MG63 (cell line): ENCODE results near the gene BRINP3. TPM values are rescaled to one million over a fixed set of nuclear protein-coding genes. Genes with fewer than 3 reads are reported as not detected.
"Not testable (repeated sequence)": the region's sequence is repeated elsewhere in the genome, so short reads cannot be mapped to it uniquely, and the experiment has no call there.

Source experiments
- DNase-seq: peaks from one replicate; pipeline ENCODE4 v3.0.0-alpha.2; 2020
- H3K27me3 ChIP-seq: fragments of 250-450 bp; sonication (Bioruptor Pico); 2 replicates; pipeline ENCODE4 v1.5.1; 2020; ENCODE audit warnings: mild to moderate bottlenecking, moderate library complexity
- H3K36me3 ChIP-seq: fragments of 250-450 bp; sonication (Bioruptor Pico); 2 replicates; pipeline ENCODE4 v1.5.1; 2020; ENCODE audit warnings: mild to moderate bottlenecking, moderate library complexity
- H3K4me3 ChIP-seq: fragments of 250-450 bp; sonication (Bioruptor Pico); 2 replicates; pipeline ENCODE4 v1.5.1; 2020; ENCODE audit warnings: mild to moderate bottlenecking, moderate library complexity
- H3K9me3 ChIP-seq: fragments of 250-450 bp; sonication (Bioruptor Pico); 2 replicates; pipeline ENCODE4 v1.5.1; 2020; ENCODE audit warnings: mild to moderate bottlenecking, moderate library complexity
- total RNA-seq: library from RNA; depleted of rRNA; stranded (reverse); fragments of >200 nt; shearing (Covaris generic); gene quantifications from 2 replicates; pipeline ENCODE4 v1.2.3, GENCODE V29; 2014; ENCODE audit warnings: low replicate concordance

The BRINP3 gene
- total RNA-seq, 1 experiment from 2014 or later, result not detected

GRCh38 chr1:190126728-190127127 is 350.9 kb downstream of the BRINP3 start:
- Histone ChIP-seq H3K4me3 (no peak overlapping the region), H3K9me3 (no peaks in the 10 kb centered on the region), H3K36me3 (no peaks in the 10 kb centered on the region), H3K27me3 (no peaks in the 10 kb centered on the region)
- no peak for DNase-seq

GRCh38 chr1:190124068-190124467 is 353.6 kb downstream of the BRINP3 start:
- Histone ChIP-seq H3K27me3 (no peaks in the 10 kb centered on the region), H3K4me3 (no peak overlapping the region), H3K36me3 (no peaks in the 10 kb centered on the region), H3K9me3 (no peaks in the 10 kb centered on the region)
- no peak for DNase-seq

GRCh38 chr1:190120564-190120963 is 357.1 kb downstream of the BRINP3 start:
- H3K36me3 ChIP-seq, DNase-seq, H3K9me3 ChIP-seq, H3K4me3 ChIP-seq, H3K27me3 ChIP-seq: not testable (repeated sequence)

- no peaks in the 10 kb centered on the region for H3K9me3 ChIP-seq
- H3K36me3 ChIP-seq, result no peaks in the 10 kb centered on the region
- no peak for DNase-seq
- H3K4me3 ChIP-seq, result no peak overlapping the region
- H3K27me3 ChIP-seq, result no peaks in the 10 kb centered on the region
These were observed 358.0 kb downstream of the BRINP3 start for GRCh38 chr1:190119683-190120082.

GRCh38 chr1:190116921-190117320 is 360.7 kb downstream of the BRINP3 start:
- Histone ChIP-seq H3K27me3 (no peaks in the 10 kb centered on the region), H3K36me3 (no peaks in the 10 kb centered on the region), H3K4me3 (no peak overlapping the region), H3K9me3 (no peaks in the 10 kb centered on the region)
- no peak for DNase-seq

- no peak for DNase-seq
- Histone ChIP-seq H3K36me3 (no peaks in the 10 kb centered on the region), H3K4me3 (no peak overlapping the region), H3K27me3 (no peaks in the 10 kb centered on the region), H3K9me3 (no peaks in the 10 kb centered on the region; the same call in 1 of the 2 replicates)
These were observed 372.7 kb downstream of the BRINP3 start for GRCh38 chr1:190104961-190105360.

GRCh38 chr1:190102757-190103326 is 374.8 kb downstream of the BRINP3 start:
- no peak overlapping the region for H3K4me3 ChIP-seq
- DNase-seq, result no peak
- H3K9me3 ChIP-seq, result no peaks in the 10 kb centered on the region; the same call in 1 of the 2 replicates
- H3K36me3 ChIP-seq, result no peaks in the 10 kb centered on the region
- H3K27me3 ChIP-seq, result no peaks in the 10 kb centered on the region

GRCh38 chr1:190101756-190102155 is 375.9 kb downstream of the BRINP3 start:
- Histone ChIP-seq H3K27me3 (no peaks in the 10 kb centered on the region), H3K9me3 (no peaks in the 10 kb centered on the region; the same call in 1 of the 2 replicates), H3K4me3 (no peak overlapping the region), H3K36me3 (no peaks in the 10 kb centered on the region)
- DNase-seq, result no peak

GRCh38 chr1:190098756-190099155 is 378.9 kb downstream of the BRINP3 start:
- H3K36me3 ChIP-seq, result no peaks in the 10 kb centered on the region
- H3K4me3 ChIP-seq, result no peak overlapping the region
- H3K27me3 ChIP-seq, result no peaks in the 10 kb centered on the region
- no peak for DNase-seq
- no peaks in the 10 kb centered on the region; the same call in 1 of the 2 replicates for H3K9me3 ChIP-seq

GRCh38 chr1:190098107-190098506 is 379.6 kb downstream of the BRINP3 start:
- H3K9me3 ChIP-seq, result no peaks in the 10 kb centered on the region; the same call in 1 of the 2 replicates

GRCh38 chr1:190095596-190095995 is 382.1 kb downstream of the BRINP3 start:
- Histone ChIP-seq H3K9me3 (no peaks in the 10 kb centered on the region), H3K27me3 (no peaks in the 10 kb centered on the region), H3K4me3 (no peak overlapping the region), H3K36me3 (no peaks in the 10 kb centered on the region)
- DNase-seq, result no peak

More at GRCh38 chr1:190098107-190098506, 379.6 kb downstream of the BRINP3 start:
- Histone ChIP-seq H3K27me3 (no peaks in the 10 kb centered on the region), H3K36me3 (no peaks in the 10 kb centered on the region), H3K4me3 (no peak overlapping the region)
- DNase-seq, result no peak

GRCh38 chr1:190084552-190084951 is 393.1 kb downstream of the BRINP3 start:
- no peak for DNase-seq
- Histone ChIP-seq H3K27me3 (no peaks in the 10 kb centered on the region), H3K36me3 (no peaks in the 10 kb centered on the region), H3K4me3 (no peak overlapping the region), H3K9me3 (no peaks in the 10 kb centered on the region)

- no peaks in the 10 kb centered on the region for H3K27me3 ChIP-seq
- DNase-seq, result peak; percentile 20
- no peaks in the 10 kb centered on the region for H3K36me3 ChIP-seq
- H3K9me3 ChIP-seq, result peaks cover 2% of the 10 kb centered on the region; the same call in 1 of the 2 replicates
- no peak overlapping the region for H3K4me3 ChIP-seq
These were observed 409.4 kb downstream of the BRINP3 start for GRCh38 chr1:190068304-190068703.

GRCh38 chr1:190067592-190067991 is 410.1 kb downstream of the BRINP3 start:
- Histone ChIP-seq H3K9me3 (peaks cover 2% of the 10 kb centered on the region; the same call in 1 of the 2 replicates), H3K4me3 (no peak overlapping the region), H3K27me3 (no peaks in the 10 kb centered on the region), H3K36me3 (no peaks in the 10 kb centered on the region)
- DNase-seq, result peak; percentile 51

GRCh38 chr1:190066011-190066410 is 411.7 kb downstream of the BRINP3 start:
- Histone ChIP-seq H3K4me3 (no peak overlapping the region), H3K9me3 (peaks cover 2% of the 10 kb centered on the region; the same call in 1 of the 2 replicates), H3K27me3 (no peaks in the 10 kb centered on the region), H3K36me3 (no peaks in the 10 kb centered on the region)
- no peak for DNase-seq

- Histone ChIP-seq H3K36me3 (no peaks in the 10 kb centered on the region), H3K4me3 (no peak overlapping the region), H3K27me3 (no peaks in the 10 kb centered on the region)
These were observed 428.4 kb downstream of the BRINP3 start for GRCh38 chr1:190049314-190049713.

More at GRCh38 chr1:190049314-190049713, 428.4 kb downstream of the BRINP3 start:
- no peaks in the 10 kb centered on the region; the same call in 1 of the 2 replicates for H3K9me3 ChIP-seq
- no peak for DNase-seq
